Right lobe of liver (tissue), 6 donors: ENCODE data around the gene SLC38A5. TPM values are rescaled to one million over a fixed set of nuclear protein-coding genes. Genes with fewer than 3 reads are reported as not detected.

Source experiments
- ATAC-seq, 4 donors: fragments of 200-7000 bp; cut with Tn5 transposase; one replicate each; pipeline ENCODE4 v1.9.1; 2020; ENCODE audit warnings: mild to moderate bottlenecking in 4 of 4, moderate library complexity in 4 of 4
- DNase-seq, 3 donors: peaks; one replicate each; pipeline ENCODE4 v3.0.0-alpha.2; 2020
- H3K27ac ChIP-seq, 3 donors: fragments of 200-600 bp; one replicate each; pipeline ENCODE4 v1.8.0; 2022
- H3K27me3 ChIP-seq, 2 donors: fragments of 200-600 bp; one replicate each; pipeline ENCODE4 v1.8.0; 2022
- H3K36me3 ChIP-seq, 4 donors: fragments of 200-600 bp; sonication (generic) in 1 of 4; one replicate each; pipeline versions ENCODE4 v1.5.1 to v1.8.0; 2017 to 2022; ENCODE audit warnings: control low read depth in 1 of 4
- H3K4me1 ChIP-seq, 4 donors: fragments of 200-600 bp; sonication (generic) in 1 of 4; one replicate each; pipeline versions ENCODE4 v1.5.1 to v1.8.0; 2017 to 2022; ENCODE audit warnings: control low read depth in 1 of 4
- H3K4me3 ChIP-seq, 3 donors: fragments of 200-600 bp; one replicate each; pipeline ENCODE4 v1.8.0; 2022
- H3K9me3 ChIP-seq, 4 donors: fragments of 200-600 bp; sonication (generic) in 1 of 4; one replicate each; pipeline versions ENCODE4 v1.5.1 to v1.8.0; 2017 to 2022; ENCODE audit warnings: control low read depth in 1 of 4
- CTCF ChIP-seq, 4 donors: fragments of 200-600 bp in 3 of 4; fragments of 450-650 bp in 1 of 4; IDR thresholded peaks; one replicate each; pipeline versions ENCODE4 v1.5.1 to v1.8.0; 2016 to 2022; ENCODE audit warnings: antibody characterized with exemption in 4 of 4, mild to moderate bottlenecking in 2 of 4
- POLR2A ChIP-seq: fragments of 450-650 bp; IDR thresholded peaks from one replicate; pipeline ENCODE4 v1.6.1; 2017; ENCODE audit warnings: antibody characterized with exemption, mild to moderate bottlenecking
- WGBS: methylation state at CpG from one replicate; pipeline ENCODE4 v1.1.6; 2018; ENCODE audit warnings: low coverage, low lambda C conversion rate; ENCODE audit not compliant: insufficient coverage; ENCODE audit errors: missing lambda C conversion rate; 5-methylcytosine and 5-hydroxymethylcytosine counted together
- intact Hi-C, 2 donors: fragments of 100-400 bp; cut with DNase I; formaldehyde crosslinking; loops; one replicate each; pipeline versions ENCODE4 v1.11.2 to v1.14.1; 2022
- total RNA-seq, 6 experiments: library from RNA; depleted of rRNA in 2 of 6; stranded (reverse); fragments of >200 nt in 2 of 6; fragmentation: NEBNext Ultra II Directional in 3 of 6; extraction: Animal tissue kit (Norgen Biotek cat#: 25700) in 3 of 6; gene quantifications; one replicate each; pipeline versions ENCODE4 v1.1.0 to v1.2.4, GENCODE V29; 2016 to 2023
- donor health status: DM: no; HTN: yes; CAD: no.
- donor health status: DM: no; HTN: no; CAD: no.
- donor health status: DM: no; HTN: no; CAD: no.
- donor health status: DM: no; HTN: yes; CAD: no.
- donor health status: DM: no; HTN: yes; CAD: no.

The SLC38A5 gene
- total RNA-seq, 6 experiments from 2014 or later, result 0.22 to 1.4 (median 0.37) TPM; not detected in 1

GRCh38 chrX:48490661-48491060 is 20.6 kb upstream of the SLC38A5 start:
- no peaks in the 10 kb centered on the region for H3K4me1 ChIP-seq
- H3K4me3 ChIP-seq, result no peak overlapping the region
- intact Hi-C loops, result no loop called here
- no peak for ATAC-seq
- no peaks in the 10 kb centered on the region for H3K27me3 ChIP-seq
- no peaks in the 10 kb centered on the region for H3K36me3 ChIP-seq
- DNase-seq, result peak in 1 of 3 donors; percentile 13
- 50% methylated on average over 2 of the region's 8 CpGs for WGBS
- H3K27ac ChIP-seq, result no peak overlapping the region
- no peak for TF ChIP-seq CTCF (IDR thresholded peaks at IDR 0.05)
- TF ChIP-seq POLR2A, result no peak
- no peaks in the 10 kb centered on the region for H3K9me3 ChIP-seq

DNA sequence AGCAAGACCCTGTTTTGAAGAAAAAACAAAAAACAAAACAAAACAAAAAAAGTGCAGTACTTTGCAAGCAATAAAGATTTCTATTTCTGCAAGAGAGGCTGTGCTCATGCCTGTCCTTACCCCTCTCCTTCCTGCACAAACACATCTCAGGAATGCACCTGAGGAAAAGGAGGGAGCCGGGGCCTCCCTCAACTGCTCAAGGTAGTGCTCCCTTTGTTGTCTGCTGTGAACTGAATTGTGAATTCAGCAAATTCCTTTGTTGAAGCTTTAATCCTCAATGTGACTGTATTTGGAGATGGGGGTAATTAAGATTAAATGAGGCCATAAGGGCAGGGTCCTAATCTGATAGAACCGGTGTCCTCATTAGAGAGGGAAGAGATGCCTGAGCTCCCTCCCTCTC is 19.8 kb upstream of the SLC38A5 start:
- no peak for DNase-seq

GRCh38 chrX:48489296-48489695 is 19.2 kb upstream of the SLC38A5 start:
- no peaks in the 10 kb centered on the region for H3K27me3 ChIP-seq
- no peaks in the 10 kb centered on the region for H3K9me3 ChIP-seq
- H3K4me1 ChIP-seq, result no peaks in the 10 kb centered on the region
- no peak for TF ChIP-seq CTCF (IDR thresholded peaks at IDR 0.05)
- TF ChIP-seq POLR2A, result no peak
- no peak for ATAC-seq
- no peak overlapping the region for H3K4me3 ChIP-seq
- DNase-seq, result peak in 1 of 3 donors; percentile 17
- no peaks in the 10 kb centered on the region for H3K36me3 ChIP-seq
- H3K27ac ChIP-seq, result no peak overlapping the region
- 81% methylated on average over 8 of the region's 9 CpGs for WGBS
- intact Hi-C loops, result no loop called here

More for the DNA sequence above, 19.8 kb upstream of the SLC38A5 start:
- Histone ChIP-seq H3K9me3 (no peaks in the 10 kb centered on the region), H3K27ac (no peak overlapping the region), H3K4me3 (no peak overlapping the region), H3K4me1 (no peaks in the 10 kb centered on the region), H3K27me3 (no peaks in the 10 kb centered on the region), H3K36me3 (no peaks in the 10 kb centered on the region)
- 75% methylated on average over 2 of the region's 2 CpGs for WGBS
- ATAC-seq, result no peak
- TF ChIP-seq CTCF (IDR thresholded peaks at IDR 0.05), result no peak
- no peak for TF ChIP-seq POLR2A
- intact Hi-C loops, result no loop called here

DNA sequence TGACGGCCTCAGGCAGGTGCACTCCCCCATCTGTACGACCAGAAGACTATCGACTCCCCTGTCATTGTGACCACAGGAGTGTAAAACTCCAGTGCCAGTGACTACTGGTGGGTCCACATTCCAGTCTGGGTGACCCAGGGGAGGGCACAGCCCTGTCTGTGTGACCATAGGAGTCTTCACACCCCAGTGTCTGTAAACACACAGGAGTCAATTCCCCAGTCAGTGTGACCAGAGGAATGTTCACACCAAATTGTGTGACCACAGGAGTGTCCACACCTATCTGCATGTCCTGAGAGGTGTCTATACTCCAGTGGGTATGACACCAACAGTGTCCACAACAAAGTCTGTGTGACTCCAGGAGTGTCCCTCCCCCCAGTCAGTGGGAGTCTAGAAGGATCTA is 18.0 kb upstream of the SLC38A5 start:
- peak in 1 of 3 donors; percentile 18 for DNase-seq
- intact Hi-C loops, result no loop called here
- Histone ChIP-seq H3K4me3 (no peak overlapping the region), H3K27me3 (no peaks in the 10 kb centered on the region), H3K9me3 (no peaks in the 10 kb centered on the region), H3K27ac (no peak overlapping the region), H3K36me3 (no peaks in the 10 kb centered on the region), H3K4me1 (no peaks in the 10 kb centered on the region)
- no peak for ATAC-seq
- TF ChIP-seq CTCF (IDR thresholded peaks at IDR 0.05) (no peak), POLR2A (no peak)
- no CpG with 5 or more reads among the region's 3 CpGs for WGBS

GRCh38 chrX:48487362-48487798 is 17.3 kb upstream of the SLC38A5 start:
- H3K27ac ChIP-seq, result no peak overlapping the region
- H3K9me3 ChIP-seq, result no peaks in the 10 kb centered on the region
- no peak overlapping the region for H3K4me3 ChIP-seq
- WGBS, result 60% methylated on average over 3 of the region's 10 CpGs
- H3K27me3 ChIP-seq, result no peaks in the 10 kb centered on the region
- ATAC-seq, result no peak
- peak in 1 of 3 donors; percentile 3 for DNase-seq
- intact Hi-C loops, result no loop called here
- no peaks in the 10 kb centered on the region for H3K4me1 ChIP-seq
- H3K36me3 ChIP-seq, result no peaks in the 10 kb centered on the region
- no peak for TF ChIP-seq POLR2A
- TF ChIP-seq CTCF (IDR thresholded peaks at IDR 0.05), result no peak
